ENCODE measurements around the gene MGAT5. TPM values are rescaled to one million over a fixed set of nuclear protein-coding genes. Genes with fewer than 3 reads are reported as not detected.

MGAT5 gene
- total RNA-seq, 4 donors from 2014 or later = 47.4 to 56.4 (median 50.3) TPM

GRCh38 chr2:134325696-134326095 lies 71.8 kb downstream of the MGAT5 start:
- Histone ChIP-seq H3K4me1 (peaks cover 21 to 31% (median 26%) of the 10 kb centered on the region in 4 donors), H3K27me3 (no peaks in the 10 kb centered on the region), H3K36me3 (no peaks in the 10 kb centered on the region), H3K27ac (replicated peaks in 1 of 4) (no peak overlapping the region), H3K4me3 (no peak overlapping the region), H3K9me3 (no peaks in the 10 kb centered on the region)
- intact Hi-C loops (cut with DNase I) = no loop called here
- TF ChIP-seq CTCF (IDR thresholded peaks at IDR 0.05) = no peak
- no peak for TF ChIP-seq POLR2A (IDR thresholded peaks at IDR 0.05; ENCODE audit: low read depth)
- no peak for TF ChIP-seq EP300 (IDR thresholded peaks at IDR 0.05)
- no peak for TF ChIP-seq POLR2AphosphoS5 (IDR thresholded peaks at IDR 0.05)
- DNase-seq (ENCODE audit: extremely low spot score) = no peak
- 80% methylated on average over 1 of the region's 1 CpG for WGBS

- no peak for DNase-seq (ENCODE audit: extremely low spot score)
- intact Hi-C loops (cut with DNase I) = no loop called here
- Histone ChIP-seq H3K27ac (replicated peaks in 1 of 4) (no peak overlapping the region), H3K36me3 (no peaks in the 10 kb centered on the region), H3K27me3 (no peaks in the 10 kb centered on the region), H3K4me1 (peaks cover 21 to 31% (median 25%) of the 10 kb centered on the region in 4 donors), H3K4me3 (no peak overlapping the region), H3K9me3 (no peaks in the 10 kb centered on the region)
- WGBS = 91% methylated on average over 2 of the region's 2 CpGs
- TF ChIP-seq EP300 (IDR thresholded peaks at IDR 0.05) = no peak
- no peak for TF ChIP-seq POLR2AphosphoS5 (IDR thresholded peaks at IDR 0.05)
- TF ChIP-seq POLR2A (IDR thresholded peaks at IDR 0.05; ENCODE audit: low read depth) = no peak
- TF ChIP-seq CTCF (IDR thresholded peaks at IDR 0.05) = no peak
These were observed 73.5 kb downstream of the MGAT5 start for GRCh38 chr2:134327367-134327766.

- Histone ChIP-seq H3K4me1 (peaks cover 0 to 12% (median 8%) of the 10 kb centered on the region in 4 donors), H3K27ac (replicated peaks in 1 of 4) (no peak overlapping the region), H3K9me3 (no peaks in the 10 kb centered on the region), H3K27me3 (no peaks in the 10 kb centered on the region), H3K4me3 (no peak overlapping the region), H3K36me3 (no peaks in the 10 kb centered on the region)
- no peak for DNase-seq (ENCODE audit: extremely low spot score)
- intact Hi-C loops (cut with DNase I) = no loop called here
- TF ChIP-seq POLR2A (IDR thresholded peaks at IDR 0.05; ENCODE audit: low read depth) = no peak
- TF ChIP-seq CTCF (IDR thresholded peaks at IDR 0.05) = no peak
- 96% methylated on average over 3 of the region's 3 CpGs for WGBS
These were observed 77.2 kb downstream of the MGAT5 start for GRCh38 chr2:134331081-134331480.

- WGBS = 63% methylated on average over 3 of the region's 3 CpGs
- TF ChIP-seq EP300 (IDR thresholded peaks at IDR 0.05) = no peak
- no peak for TF ChIP-seq POLR2A (IDR thresholded peaks at IDR 0.05; ENCODE audit: low read depth)
- no peak for TF ChIP-seq CTCF (IDR thresholded peaks at IDR 0.05)
- no peak for TF ChIP-seq POLR2AphosphoS5 (IDR thresholded peaks at IDR 0.05)
- H3K9me3 ChIP-seq = no peaks in the 10 kb centered on the region
- DNase-seq (ENCODE audit: extremely low spot score) = no peak
- H3K27me3 ChIP-seq = no peaks in the 10 kb centered on the region
- intact Hi-C loops (cut with DNase I) = no loop called here
- H3K36me3 ChIP-seq = peaks cover 0 to 5% (median 0%) of the 10 kb centered on the region in 4 donors
- peaks cover 0 to 8% (median 5%) of the 10 kb centered on the region in 4 donors for H3K4me1 ChIP-seq
- H3K4me3 ChIP-seq = no peak overlapping the region
- H3K27ac ChIP-seq (replicated peaks in 1 of 4) = no peak overlapping the region
These were observed 79.8 kb downstream of the MGAT5 start for GRCh38 chr2:134333646-134334189.
